ENCODE results near the gene TMEM179.

TMEM179 gene

DNA sequence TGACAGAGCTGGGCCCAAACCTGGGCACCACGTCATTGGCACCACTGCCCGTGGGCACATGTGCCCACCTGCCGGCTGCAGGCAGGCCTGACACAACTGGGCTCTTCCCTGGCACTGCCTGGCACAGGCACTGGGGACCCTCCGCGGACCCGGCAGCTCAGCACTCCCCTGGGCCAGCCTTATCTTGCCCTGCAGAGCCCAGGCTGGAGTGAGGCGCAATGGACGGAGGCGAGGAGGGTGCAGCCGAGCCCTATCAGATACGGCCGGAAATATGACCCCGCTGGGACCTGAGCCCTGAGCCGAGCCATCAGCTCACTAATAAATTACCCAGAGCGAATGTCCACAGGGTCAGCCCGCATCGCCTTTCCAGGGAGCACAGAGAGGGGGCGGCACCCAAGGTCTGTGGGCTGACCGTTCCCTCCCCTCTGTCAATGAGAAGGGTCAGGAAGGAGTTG, 26.7 kb downstream of the TMEM179 start:
- TF ChIP-seq, protein P1, sequence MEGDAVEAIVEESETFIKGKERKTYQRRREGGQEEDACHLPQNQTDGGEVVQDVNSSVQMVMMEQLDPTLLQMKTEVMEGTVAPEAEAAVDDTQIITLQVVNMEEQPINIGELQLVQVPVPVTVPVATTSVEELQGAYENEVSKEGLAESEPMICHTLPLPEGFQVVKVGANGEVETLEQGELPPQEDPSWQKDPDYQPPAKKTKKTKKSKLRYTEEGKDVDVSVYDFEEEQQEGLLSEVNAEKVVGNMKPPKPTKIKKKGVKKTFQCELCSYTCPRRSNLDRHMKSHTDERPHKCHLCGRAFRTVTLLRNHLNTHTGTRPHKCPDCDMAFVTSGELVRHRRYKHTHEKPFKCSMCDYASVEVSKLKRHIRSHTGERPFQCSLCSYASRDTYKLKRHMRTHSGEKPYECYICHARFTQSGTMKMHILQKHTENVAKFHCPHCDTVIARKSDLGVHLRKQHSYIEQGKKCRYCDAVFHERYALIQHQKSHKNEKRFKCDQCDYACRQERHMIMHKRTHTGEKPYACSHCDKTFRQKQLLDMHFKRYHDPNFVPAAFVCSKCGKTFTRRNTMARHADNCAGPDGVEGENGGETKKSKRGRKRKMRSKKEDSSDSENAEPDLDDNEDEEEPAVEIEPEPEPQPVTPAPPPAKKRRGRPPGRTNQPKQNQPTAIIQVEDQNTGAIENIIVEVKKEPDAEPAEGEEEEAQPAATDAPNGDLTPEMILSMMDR (IDR thresholded peaks at IDR 0.05; ENCODE audit: control extremely low read depth, extremely low read depth, low read depth, missing control alignments), result no peak
- no peak for DNase-seq (ENCODE audit: extremely low spot score)
- ChIA-PET POLR2A (no interaction called here), CTCF (interaction anchor here (0.9 kb wide), 1 partner anchor 14 kb away, joined by 3 read pairs; no protein-coding TSS in a partner anchor)

GRCh38 chr14:104577426-104577825, 27.1 kb downstream of the TMEM179 start:
- ChIA-PET POLR2A (no interaction called here), CTCF (interaction anchor here (0.9 kb wide), 1 partner anchor 13 kb away, joined by 3 read pairs; no protein-coding TSS in a partner anchor)
- TF ChIP-seq, protein P1 (IDR thresholded peaks at IDR 0.05; ENCODE audit: control extremely low read depth, extremely low read depth, low read depth, missing control alignments), result no peak
- DNase-seq (ENCODE audit: extremely low spot score), result no peak

DNA sequence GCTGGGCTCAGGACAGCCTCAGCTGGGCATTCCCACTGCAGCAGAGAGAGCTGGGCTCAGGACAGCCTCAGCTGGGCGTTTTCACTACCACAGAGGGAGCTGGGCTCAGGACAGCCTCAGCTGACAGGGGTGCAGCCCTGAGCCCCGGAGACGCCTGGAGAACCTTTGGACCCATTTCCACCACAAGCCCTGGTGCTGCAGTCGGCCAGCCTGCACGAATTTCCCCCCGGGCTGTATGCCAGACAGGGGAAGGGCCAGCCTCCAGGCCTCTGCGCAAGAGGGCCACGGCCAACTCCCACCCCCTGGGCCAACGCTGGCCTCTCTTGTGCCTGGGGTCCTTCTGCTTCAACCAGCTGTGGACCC, 27.6 kb downstream of the TMEM179 start:
- no peak for DNase-seq (ENCODE audit: extremely low spot score)
- ChIA-PET CTCF (interaction anchor here (0.8 to 0.9 kb wide), 3 partner anchors 13 to 499 kb away, joined by 3 read pairs; no protein-coding TSS in a partner anchor), POLR2A (no interaction called here)

DNA sequence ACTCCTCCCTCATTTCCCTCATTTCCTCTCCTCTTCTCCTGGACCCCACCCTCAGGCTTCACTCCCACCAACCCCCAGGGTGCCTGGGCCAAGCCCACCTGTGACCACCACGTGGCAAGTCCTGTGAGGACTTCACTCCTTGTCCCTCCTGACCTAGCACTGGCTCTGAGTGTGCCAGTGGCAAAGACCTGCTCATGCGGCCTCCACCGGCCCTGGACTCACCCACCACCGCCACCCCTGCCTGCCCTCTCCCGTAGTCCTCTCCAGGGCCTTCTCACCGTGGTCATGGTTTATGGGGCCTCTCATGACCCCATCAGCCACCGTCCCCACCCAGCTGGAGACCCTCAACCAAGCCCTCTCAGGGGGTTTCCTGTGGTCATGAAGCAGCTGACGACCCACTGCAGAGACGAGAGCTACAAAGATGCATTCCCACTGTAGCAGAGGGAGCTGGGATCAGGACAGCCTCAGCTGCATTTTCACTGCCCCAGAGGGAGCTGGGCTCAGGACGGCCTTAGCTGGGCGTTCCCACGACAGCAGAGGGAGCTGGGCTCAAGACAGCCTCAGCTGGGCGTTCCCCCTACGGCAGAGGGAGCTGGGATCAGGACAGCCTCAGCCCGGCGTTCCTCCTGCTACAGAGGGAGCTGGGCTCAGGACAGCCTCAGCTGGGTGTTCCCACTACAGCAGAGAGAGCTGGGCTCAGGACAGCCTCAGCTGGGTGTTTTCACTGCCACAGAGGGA, 28.2 kb downstream of the TMEM179 start:
- DNase-seq (ENCODE audit: extremely low spot score), result no peak
- ChIA-PET CTCF (interaction anchor here (0.8 to 0.9 kb wide), 2 partner anchors 120 to 499 kb away, joined by 3 read pairs; no protein-coding TSS in a partner anchor), POLR2A (no interaction called here)
- TF ChIP-seq, protein P1 (IDR thresholded peaks at IDR 0.05; ENCODE audit: control extremely low read depth, extremely low read depth, low read depth, missing control alignments), result no peak

More for the DNA sequence above, 27.6 kb downstream of the TMEM179 start:
- TF ChIP-seq, protein P1 (IDR thresholded peaks at IDR 0.05; ENCODE audit: control extremely low read depth, extremely low read depth, low read depth, missing control alignments), result no peak

- ChIA-PET CTCF (no interaction called here), POLR2A (no interaction called here)
- TF ChIP-seq, protein P1 (IDR thresholded peaks at IDR 0.05; ENCODE audit: control extremely low read depth, extremely low read depth, low read depth, missing control alignments), result no peak
- no peak for DNase-seq (ENCODE audit: extremely low spot score)
Measured at GRCh38 chr14:104574978-104575583, 29.5 kb downstream of the TMEM179 start.

DNA sequence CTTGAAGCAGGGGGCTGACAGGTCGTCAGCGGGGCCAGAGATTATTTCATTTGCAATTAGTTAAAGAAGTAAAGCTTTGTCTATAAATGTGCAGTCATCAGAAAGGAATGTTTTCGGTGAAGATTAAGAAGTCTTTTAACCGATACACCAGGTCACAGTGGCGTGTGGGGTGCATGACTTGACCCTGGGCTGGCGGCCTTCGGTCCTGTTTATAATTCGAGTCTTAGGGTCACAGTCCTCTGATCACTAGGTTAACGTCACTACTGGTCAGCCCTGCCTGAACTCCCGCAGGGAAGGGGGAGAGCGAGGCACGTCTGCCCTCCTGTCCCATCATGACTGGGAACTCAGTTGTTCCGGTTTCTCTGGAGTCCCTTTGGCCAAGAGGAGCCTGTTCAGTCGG, 30.0 kb downstream of the TMEM179 start:
- CTCF ChIA-PET, result interaction anchor here (2.3 kb wide), 1 partner anchor 10 kb away, joined by 5 read pairs; no protein-coding TSS in a partner anchor
- no peak for DNase-seq (ENCODE audit: extremely low spot score)
- TF ChIP-seq, protein P1 (IDR thresholded peaks at IDR 0.05; ENCODE audit: control extremely low read depth, extremely low read depth, low read depth, missing control alignments), result no peak
- POLR2A ChIA-PET, result no interaction called here
